GM18508 (cell line): ENCODE measurements around the gene HCRTR2.

Source experiments
- ATAC-seq: cut with Tn5 transposase; IDR thresholded peaks from one replicate; pipeline ENCODE4 v1.9.1; 2021; ENCODE audit warnings: moderate number of reproducible peaks; ENCODE audit not compliant: insufficient read depth, unreplicated experiment

HCRTR2 gene

GRCh38 chr6:55319961-55320695 is 145.8 kb downstream of the HCRTR2 start:
- no peak for ATAC-seq

- no peak for ATAC-seq
Observed at GRCh38 chr6:55320696-55321086, 146.4 kb downstream of the HCRTR2 start.

- ATAC-seq, result no peak
Observed at GRCh38 chr6:55327169-55327568, 152.9 kb downstream of the HCRTR2 start, which contains the start of gene GFRAL. Gene GFRAL (plus strand): TSS chr6:55327469. CDS start chr6:55327555, 86 bp downstream.
